Activated CD4-positive, alpha-beta T cell treated with anti-CD3 and anti-CD28 coated beads, Interleukin-2, amount 10 ng/mL, durations not matched to agents 24 days and 14 days (primary cell): ENCODE measurements around the gene RPL10A. TPM values are rescaled to one million over a fixed set of nuclear protein-coding genes. Genes with fewer than 3 reads are reported as not detected.
A peak's percentile ranks its signal among the peaks of the same experiment; 100 is the strongest.
"Not testable (repeated sequence)": the region's sequence is repeated elsewhere in the genome, so short reads cannot be mapped to it uniquely, and the experiment has no call there.

Source experiments
- DNase-seq: peaks from one replicate; pipeline ENCODE4 v3.0.0; 2022
- H3K27ac Mint-ChIP-seq: one replicate; pipeline ENCODE4 v1.8.0; 2022; ENCODE audit warnings: mild to moderate bottlenecking, mixed read lengths
- H3K27me3 Mint-ChIP-seq: one replicate; pipeline ENCODE4 v1.8.0; 2022; ENCODE audit warnings: mixed read lengths
- H3K36me3 Mint-ChIP-seq: one replicate; pipeline ENCODE4 v1.8.0; 2022; ENCODE audit warnings: low read depth, mild to moderate bottlenecking, mixed read lengths
- H3K4me1 Mint-ChIP-seq: one replicate; pipeline ENCODE4 v1.8.0; 2021; ENCODE audit warnings: mixed read lengths
- H3K4me3 Mint-ChIP-seq: one replicate; pipeline ENCODE4 v1.8.0; 2022; ENCODE audit warnings: mild to moderate bottlenecking, moderate library complexity, mixed read lengths
- H3K9me3 Mint-ChIP-seq: one replicate; pipeline ENCODE4 v1.8.0; 2021; ENCODE audit warnings: mixed read lengths
- intact Hi-C: fragments of 100-400 bp; cut with micrococcal nuclease; formaldehyde crosslinking; loops from one replicate; pipeline ENCODE4 v1.15.1; 2023
- total RNA-seq: library from RNA; stranded (reverse); gene quantifications from 2 replicates; pipeline ENCODE4 v1.2.3, GENCODE V29; 2022

The RPL10A gene
- total RNA-seq, 1 donor from 2014 or later, result 1,702 TPM

- H3K4me3 Mint-ChIP-seq, DNase-seq, intact Hi-C loops, H3K27me3 Mint-ChIP-seq, H3K27ac Mint-ChIP-seq, H3K4me1 Mint-ChIP-seq, H3K36me3 Mint-ChIP-seq, H3K9me3 Mint-ChIP-seq: not testable (repeated sequence)
Observed at GRCh38 chr6:35438378-35439065, 29.7 kb upstream of the RPL10A start.

GRCh38 chr6:35439308-35439707 lies 28.9 kb upstream of the RPL10A start:
- Mint-ChIP-seq H3K27me3 (no peaks in the 10 kb centered on the region), H3K4me3 (no peak overlapping the region), H3K27ac (no peak overlapping the region), H3K36me3 (no peaks in the 10 kb centered on the region), H3K9me3 (no peaks in the 10 kb centered on the region), H3K4me1 (no peaks in the 10 kb centered on the region)
- DNase-seq, result no peak
- intact Hi-C loops, result no loop called here

GRCh38 chr6:35441205-35441604 lies 27.0 kb upstream of the RPL10A start:
- no peak for DNase-seq
- no peaks in the 10 kb centered on the region for H3K9me3 Mint-ChIP-seq
- H3K27ac Mint-ChIP-seq, result no peak overlapping the region
- no peaks in the 10 kb centered on the region for H3K27me3 Mint-ChIP-seq
- H3K36me3 Mint-ChIP-seq, result no peaks in the 10 kb centered on the region
- peaks cover 5% of the 10 kb centered on the region for H3K4me1 Mint-ChIP-seq
- H3K4me3 Mint-ChIP-seq, result no peak overlapping the region
- intact Hi-C loops, result no loop called here

- no peak overlapping the region for H3K4me3 Mint-ChIP-seq
- H3K27ac Mint-ChIP-seq, result no peak overlapping the region
- no peaks in the 10 kb centered on the region for H3K36me3 Mint-ChIP-seq
- no peak for DNase-seq
- no peaks in the 10 kb centered on the region for H3K9me3 Mint-ChIP-seq
- H3K4me1 Mint-ChIP-seq, result peaks cover 7% of the 10 kb centered on the region
- intact Hi-C loops, result no loop called here
- H3K27me3 Mint-ChIP-seq, result no peaks in the 10 kb centered on the region
Observed at GRCh38 chr6:35441642-35442041, 26.6 kb upstream of the RPL10A start.

GRCh38 chr6:35442693-35443092 lies 25.5 kb upstream of the RPL10A start:
- Mint-ChIP-seq H3K27me3 (no peaks in the 10 kb centered on the region), H3K4me3 (no peak overlapping the region), H3K4me1 (peaks cover 7% of the 10 kb centered on the region), H3K36me3 (no peaks in the 10 kb centered on the region), H3K27ac (no peak overlapping the region), H3K9me3 (no peaks in the 10 kb centered on the region)
- intact Hi-C loops, result no loop called here
- DNase-seq, result no peak

- no peak overlapping the region for H3K27ac Mint-ChIP-seq
- peaks cover 7% of the 10 kb centered on the region for H3K4me1 Mint-ChIP-seq
- DNase-seq, result no peak
- no peaks in the 10 kb centered on the region for H3K36me3 Mint-ChIP-seq
- intact Hi-C loops, result no loop called here
- H3K27me3 Mint-ChIP-seq, result no peaks in the 10 kb centered on the region
- no peaks in the 10 kb centered on the region for H3K9me3 Mint-ChIP-seq
- no peak overlapping the region for H3K4me3 Mint-ChIP-seq
Observed at GRCh38 chr6:35443341-35444030, 24.7 kb upstream of the RPL10A start.

- H3K4me1 Mint-ChIP-seq, result peaks cover 10% of the 10 kb centered on the region
- H3K9me3 Mint-ChIP-seq, result no peaks in the 10 kb centered on the region
- intact Hi-C loops, result no loop called here
- H3K27ac Mint-ChIP-seq, result peak overlapping the region; percentile 9
- no peaks in the 10 kb centered on the region for H3K36me3 Mint-ChIP-seq
- H3K27me3 Mint-ChIP-seq, result peaks cover 2% of the 10 kb centered on the region
- H3K4me3 Mint-ChIP-seq, result no peak overlapping the region
- peak; percentile 82 for DNase-seq
Observed at GRCh38 chr6:35445691-35446090, 22.5 kb upstream of the RPL10A start.

- no peak overlapping the region for H3K4me3 Mint-ChIP-seq
- DNase-seq, result no peak
- no peak overlapping the region for H3K27ac Mint-ChIP-seq
- no peaks in the 10 kb centered on the region for H3K9me3 Mint-ChIP-seq
- intact Hi-C loops, result no loop called here
- no peaks in the 10 kb centered on the region for H3K36me3 Mint-ChIP-seq
- peaks cover 9% of the 10 kb centered on the region for H3K27me3 Mint-ChIP-seq
- peaks cover 25% of the 10 kb centered on the region for H3K4me1 Mint-ChIP-seq
Observed at GRCh38 chr6:35448191-35448590, 20.0 kb upstream of the RPL10A start.

GRCh38 chr6:35449287-35449881 lies 18.8 kb upstream of the RPL10A start:
- peaks cover 34% of the 10 kb centered on the region for H3K4me1 Mint-ChIP-seq
- intact Hi-C loops, result loop anchor here (1.0 kb wide), 2 partner anchors 107 to 152 kb away; partner anchors contain the start of genes DEF6 and PPARD
- no peak overlapping the region for H3K4me3 Mint-ChIP-seq
- no peaks in the 10 kb centered on the region for H3K36me3 Mint-ChIP-seq
- H3K27ac Mint-ChIP-seq, result no peak overlapping the region
- peak; percentile 83 for DNase-seq
- H3K27me3 Mint-ChIP-seq, result peaks cover 9% of the 10 kb centered on the region
- H3K9me3 Mint-ChIP-seq, result no peaks in the 10 kb centered on the region

- DNase-seq, result no peak
- peaks cover 9% of the 10 kb centered on the region for H3K27me3 Mint-ChIP-seq
- intact Hi-C loops, result loop anchor here (1.0 to 5.0 kb wide), 2 partner anchors 17 to 46 kb away; partner anchors contain the start of genes RPL10A and TEAD3
- peaks cover 35% of the 10 kb centered on the region for H3K4me1 Mint-ChIP-seq
- peak overlapping the region; percentile 86 for H3K4me3 Mint-ChIP-seq
- peak overlapping the region; percentile 32 for H3K27ac Mint-ChIP-seq
- no peaks in the 10 kb centered on the region for H3K9me3 Mint-ChIP-seq
- peaks cover 9% of the 10 kb centered on the region for H3K36me3 Mint-ChIP-seq
Observed at GRCh38 chr6:35451354-35452182, 16.6 kb upstream of the RPL10A start.

- peak within 1 kb of the TSS; percentile 86 for H3K4me3 Mint-ChIP-seq
- H3K36me3 Mint-ChIP-seq, result peaks cover 11% of the 10 kb centered on the region
- H3K27ac Mint-ChIP-seq, result peak within 1 kb of the TSS; percentile 66
- no peaks in the 10 kb centered on the region for H3K9me3 Mint-ChIP-seq
- H3K27me3 Mint-ChIP-seq, result peaks cover 9% of the 10 kb centered on the region
- H3K4me1 Mint-ChIP-seq, result peaks cover 35% of the 10 kb centered on the region
- intact Hi-C loops, result loop anchor here (1.0 to 5.0 kb wide), 2 partner anchors 16 to 45 kb away; partner anchors contain the start of genes RPL10A and TEAD3
- DNase-seq, result peak; percentile 99
Observed at GRCh38 chr6:35452183-35453090, 15.8 kb upstream of the RPL10A start, which contains the start of gene FANCE. Gene FANCE, plus strand, starts transcription at chr6:35452338. Its CDS starts 208 bp downstream, at chr6:35452546.

- Mint-ChIP-seq H3K27me3 (peaks cover 9% of the 10 kb centered on the region), H3K36me3 (peaks cover 11% of the 10 kb centered on the region), H3K4me3 (peak overlapping the region; percentile 79), H3K27ac (no peak overlapping the region), H3K4me1 (peaks cover 35% of the 10 kb centered on the region), H3K9me3 (no peaks in the 10 kb centered on the region)
- intact Hi-C loops, result loop anchor here (5.0 kb wide), 1 partner anchor 44 kb away; the partner anchor contains the start of gene TEAD3
- no peak for DNase-seq
Observed at GRCh38 chr6:35453236-35453635, 15.0 kb upstream of the RPL10A start.
